Endothelial cell of umbilical vein (primary cell): Measurements from ENCODE around the gene SPRY1. TPM values are rescaled to one million over a fixed set of nuclear protein-coding genes. Genes with fewer than 3 reads are reported as not detected.

Source experiments
- BruUV-seq: library from RNA; stranded (reverse); fragments of 400-500 nt; replicated peaks from 2 replicates; lab custom pipeline; 2021; lab: Mats Ljungman, UMichigan
- CTCF ChIA-PET: fragments of 300-600, 350-600 bp; sonication (Branson Sonifier 250); formaldehyde crosslinking; loops from one replicate; lab custom pipeline; 2021; ENCODE audit warnings: antibody characterized with exemption, inconsistent platforms; lab: Charles Lee
- POLR2A ChIA-PET: fragments of 300-600, 350-600 bp; sonication (Branson Sonifier 250); formaldehyde crosslinking; loops from one replicate; lab custom pipeline; 2021; ENCODE audit warnings: antibody characterized with exemption, inconsistent platforms; lab: Charles Lee
- DNase-seq: peaks from one replicate; pipeline ENCODE4 v3.0.0-alpha.2; 2011; ENCODE audit warnings: low read depth, low spot score
- FAIRE-seq: peaks from 2 replicates; lab custom pipeline; 2011; peaks lifted over from hg19 to GRCh38; lab: Jason Lieb, UNC
- H2AFZ ChIP-seq: 2 replicates; pipeline ENCODE4 v1.6.0; 2012; ENCODE audit warnings: low read depth, low read length, control low read depth, inconsistent platforms
- H3K27ac ChIP-seq: 2 replicates; pipeline ENCODE4 v1.5.1; 2011; ENCODE audit warnings: low read depth, mild to moderate bottlenecking, control low read depth, low read length, moderate library complexity; ENCODE audit not compliant: insufficient read depth
- H3K27me3 ChIP-seq, 2 experiments: 2 replicates each; pipeline versions ENCODE4 v1.6.0 to v1.6.1; 2011; ENCODE audit warnings: low read length in 2 of 2, mixed read lengths in 1 of 2; ENCODE audit not compliant: control insufficient read depth in 2 of 2, insufficient read depth in 2 of 2
- H3K36me3 ChIP-seq, 2 experiments: 2 replicates in 1 of 2; 3 replicates in 1 of 2; pipeline ENCODE4 v1.5.1; 2011; ENCODE audit warnings: low read length in 2 of 2, mild to moderate bottlenecking in 1 of 2, moderate library complexity in 1 of 2; ENCODE audit not compliant: control insufficient read depth in 2 of 2, insufficient read depth in 2 of 2; ENCODE audit errors: extremely low read depth in 1 of 2
- H3K4me1 ChIP-seq: 3 replicates; pipeline ENCODE4 v1.5.1; 2011; ENCODE audit warnings: mild to moderate bottlenecking, low read length; ENCODE audit not compliant: control insufficient read depth, insufficient read depth; ENCODE audit errors: extremely low read depth
- H3K4me2 ChIP-seq: 2 replicates; pipeline ENCODE4 v1.6.1; 2011; ENCODE audit warnings: low read length, control low read depth, mixed read lengths; ENCODE audit not compliant: insufficient read depth
- H3K4me3 ChIP-seq, 3 experiments: fragments of 200-600 bp in 1 of 3; sonication (generic), shearing (Covaris generic) in 1 of 3; replicated peaks in 1 of 3; 2 replicates each; pipeline ENCODE4 v1.5.1; 2011 to 2016; ENCODE audit warnings: control low read depth in 3 of 3, low read length in 3 of 3, mild to moderate bottlenecking in 2 of 3, inconsistent platforms in 1 of 3, low read depth in 1 of 3, moderate library complexity in 1 of 3; ENCODE audit not compliant: insufficient read depth in 1 of 3
- H3K79me2 ChIP-seq: 2 replicates; pipeline ENCODE4 v1.6.0; 2012; ENCODE audit warnings: low read length, inconsistent platforms; ENCODE audit not compliant: control insufficient read depth, insufficient read depth
- H3K9ac ChIP-seq: replicated peaks from 2 replicates; pipeline ENCODE3; 2011; ENCODE audit warnings: low read length, control low read depth; ENCODE audit not compliant: insufficient read depth; ENCODE audit errors: extremely low read depth
- H3K9me1 ChIP-seq: replicated peaks from 3 replicates; pipeline ENCODE4 v1.6.0; 2011; ENCODE audit warnings: mild to moderate bottlenecking, low read length; ENCODE audit not compliant: control insufficient read depth, insufficient read depth; ENCODE audit errors: extremely low read depth
- H3K9me3 ChIP-seq: replicated peaks from 2 replicates; pipeline ENCODE4 v1.5.1; 2012; ENCODE audit warnings: low read length, inconsistent platforms; ENCODE audit not compliant: control insufficient read depth, insufficient read depth
- H4K20me1 ChIP-seq: replicated peaks from 2 replicates; pipeline ENCODE3; 2011; ENCODE audit warnings: mild to moderate bottlenecking, low read length; ENCODE audit not compliant: control insufficient read depth, insufficient read depth; ENCODE audit errors: extremely low read depth
- CTCF ChIP-seq, 2 donors: IDR thresholded peaks; 1 replicate in 1 of 2; 2 replicates in 1 of 2; pipeline ENCODE4 v1.5.1; 2011; ENCODE audit warnings: low read length in 2 of 2, mild to moderate bottlenecking in 2 of 2, moderate library complexity in 2 of 2, control low read depth in 1 of 2, inconsistent platforms in 1 of 2, low read depth in 1 of 2; ENCODE audit not compliant: insufficient read depth in 1 of 2; ENCODE audit errors: extremely low read depth in 1 of 2
- EZH2 ChIP-seq: IDR thresholded peaks from 2 replicates; pipeline ENCODE4 v1.6.1; 2012; ENCODE audit warnings: borderline replicate concordance, low read depth, mild to moderate bottlenecking, moderate library complexity, low read length, inconsistent platforms; ENCODE audit not compliant: severe bottlenecking
- FOS ChIP-seq: IDR thresholded peaks from 2 replicates; pipeline ENCODE4 v1.6.1; 2011; ENCODE audit warnings: mild to moderate bottlenecking, low read length, moderate library complexity, borderline replicate concordance; ENCODE audit not compliant: insufficient read depth
- GATA2 ChIP-seq: IDR thresholded peaks from 2 replicates; pipeline ENCODE4 v1.7.0; 2011; ENCODE audit warnings: low read depth, mild to moderate bottlenecking, moderate library complexity, mixed read lengths, low read length; ENCODE audit not compliant: insufficient read length, insufficient read depth
- JUN ChIP-seq: IDR thresholded peaks from 2 replicates; pipeline ENCODE4 v1.6.1; 2011; ENCODE audit warnings: borderline replicate concordance, low read depth; ENCODE audit not compliant: insufficient read length, insufficient read depth
- MAX ChIP-seq: IDR thresholded peaks from 2 replicates; pipeline ENCODE4 v1.6.1; 2011; ENCODE audit not compliant: insufficient read depth, insufficient read length
- MYC ChIP-seq: IDR thresholded peaks from one replicate; pipeline ENCODE4 v1.6.1; 2011; ENCODE audit warnings: mild to moderate bottlenecking, low read depth, low read length
- POLR2A ChIP-seq: IDR thresholded peaks from 2 replicates; pipeline ENCODE4 v1.6.1; 2012; ENCODE audit warnings: low read depth, mild to moderate bottlenecking, control low read depth, low read length
- POLR2AphosphoS5 ChIP-seq: IDR thresholded peaks from 2 replicates; pipeline ENCODE4 v1.6.1; 2012; ENCODE audit warnings: low read depth, mild to moderate bottlenecking, control low read depth, low read length, moderate library complexity; ENCODE audit not compliant: insufficient read depth
- dilution Hi-C: fragments of 300-500 bp; cut with MboI; formaldehyde crosslinking; loops from one replicate; pipeline ENCODE4 v1.15.0; 2019; ENCODE audit warnings: low sequenced_read_pairs; ENCODE audit not compliant: extremely low pct_ligation_motif_present
- intact Hi-C: fragments of 100-400 bp; cut with micrococcal nuclease; formaldehyde crosslinking; loops from one replicate; pipeline ENCODE4 v1.10.0; 2022
- polyA plus RNA-seq, 4 experiments: library from polyadenylated mRNA; depleted of rRNA in 3 of 4; stranded (reverse) in 3 of 4; unstranded in 1 of 4; fragments of >200 nt; gene quantifications; 2 replicates each; pipeline versions ENCODE4 v1.2.1 to v1.2.3, GENCODE V29; 2011 to 2012; ENCODE audit warnings: missing spikeins in 1 of 4
- total RNA-seq: library from RNA; stranded (reverse); gene quantifications from 2 replicates; pipeline ENCODE4 v1.2.3, GENCODE V29; 2021

SPRY1 gene
- total and polyA plus RNA-seq, 2 donors (not counting 3 experiments of a cell fraction or from before 2014, with no cell fraction given), result 14.1 to 43.7 TPM

- H3K9me1 ChIP-seq, result no peaks in the 10 kb centered on the region
- H3K27me3 ChIP-seq, result no peaks in the 10 kb centered on the region
- no peaks in the 10 kb centered on the region for H4K20me1 ChIP-seq
- H3K9me3 ChIP-seq, result no peaks in the 10 kb centered on the region
- H3K36me3 ChIP-seq, result no peaks in the 10 kb centered on the region
- intact Hi-C loops (no loop called here), dilution Hi-C loops (no loop called here)
- FAIRE-seq, result no peak
- no peaks in the 10 kb centered on the region for H3K79me2 ChIP-seq
- no peak for DNase-seq
- H3K4me3 ChIP-seq, result no peak overlapping the region
- H2AFZ ChIP-seq, result no peak overlapping the region
- H3K4me1 ChIP-seq, result peaks cover 24% of the 10 kb centered on the region
- no peak overlapping the region for H3K4me2 ChIP-seq
- TF ChIP-seq MAX, result no peak
- TF ChIP-seq POLR2A, result no peak
- no peak for TF ChIP-seq CTCF (IDR thresholded peaks at IDR 0.05; ENCODE audit: extremely low read depth in 1 of 2, insufficient read depth in 1 of 2, low read depth in 1 of 2, low read length in 2 of 2)
- no peak for TF ChIP-seq JUN
- no peak for TF ChIP-seq POLR2AphosphoS5
- TF ChIP-seq GATA2, result no peak
- no peak for TF ChIP-seq EZH2
- TF ChIP-seq FOS, result no peak
- no peak for TF ChIP-seq MYC
- no TSS peak for BruUV-seq
- no peak overlapping the region for H3K27ac ChIP-seq
- no peak overlapping the region for H3K9ac ChIP-seq
- ChIA-PET CTCF (no interaction called here), POLR2A (no interaction called here)
These were observed 31.7 kb upstream of the SPRY1 start for GRCh38 chr4:123364906-123365305.
